ENCODE measurements around the gene GLIS1.

GRCh38 chr1:53643041-53643880 lies 95.7 kb downstream of the GLIS1 start:
- TF ChIP-seq CTCF (optimal IDR thresholded peaks at IDR 0.05 in 1 of 3, IDR thresholded peaks at IDR 0.05 in 1 of 3, conservative IDR thresholded peaks at IDR 0.05 in 1 of 3; ENCODE audit: extremely low read depth in 1 of 3, insufficient read depth in 2 of 3, low read length in 3 of 3) (no peak), EZH2 (IDR thresholded peaks at IDR 0.05; ENCODE audit: low read length) (no peak)

Data from keratinocyte (primary cell).